NCI-H2029 treated with DMSO at 0.1 percent for 48 hours (cell line): ENCODE measurements around the gene FCGR3B.
"Not testable (repeated sequence)": the region's sequence is repeated elsewhere in the genome, so short reads cannot be mapped to it uniquely, and the experiment has no call there.

ENCODE experiments used
- DNase-seq: peaks from one replicate; lab custom pipeline; 2025; lab: John Stamatoyannopoulos, UW

The FCGR3B gene

GRCh38 chr1:161631076-161631475 is at the start of gene FCGR3B:
Gene FCGR3B (minus strand): TSS chr1:161631176. CDS start chr1:161631094, 82 bp downstream.
- no peak for DNase-seq

DNA sequence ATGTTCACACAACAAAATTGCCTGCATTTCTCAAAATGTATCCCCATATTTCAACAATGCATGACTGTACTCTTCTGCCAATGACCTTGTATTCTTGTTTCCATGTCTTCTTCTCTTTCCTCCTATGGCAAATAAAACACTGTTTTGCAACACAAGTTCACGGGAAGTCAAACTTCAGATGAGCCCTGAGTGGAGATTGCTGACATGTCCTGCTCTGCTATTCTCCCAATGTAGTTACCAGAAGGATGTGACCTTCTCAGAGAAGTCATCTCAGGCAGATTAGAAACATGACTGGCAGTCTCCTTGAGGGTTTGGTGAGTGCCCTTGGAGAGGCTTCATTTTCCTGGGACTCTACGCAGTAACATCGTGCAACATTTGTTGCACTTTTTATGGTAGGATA is 47.5 kb upstream of the FCGR3B start:
- DNase-seq = no peak

- no peak for DNase-seq
Observed at GRCh38 chr1:161676958-161677689, 46.1 kb upstream of the FCGR3B start.

- DNase-seq = no peak
Observed at GRCh38 chr1:161676441-161676840, 45.5 kb upstream of the FCGR3B start.

- DNase-seq = not testable (repeated sequence)
Observed at GRCh38 chr1:161674908-161675307, 43.9 kb upstream of the FCGR3B start.

- not testable (repeated sequence) for DNase-seq
Observed at GRCh38 chr1:161674447-161674846, 43.5 kb upstream of the FCGR3B start.

DNA sequence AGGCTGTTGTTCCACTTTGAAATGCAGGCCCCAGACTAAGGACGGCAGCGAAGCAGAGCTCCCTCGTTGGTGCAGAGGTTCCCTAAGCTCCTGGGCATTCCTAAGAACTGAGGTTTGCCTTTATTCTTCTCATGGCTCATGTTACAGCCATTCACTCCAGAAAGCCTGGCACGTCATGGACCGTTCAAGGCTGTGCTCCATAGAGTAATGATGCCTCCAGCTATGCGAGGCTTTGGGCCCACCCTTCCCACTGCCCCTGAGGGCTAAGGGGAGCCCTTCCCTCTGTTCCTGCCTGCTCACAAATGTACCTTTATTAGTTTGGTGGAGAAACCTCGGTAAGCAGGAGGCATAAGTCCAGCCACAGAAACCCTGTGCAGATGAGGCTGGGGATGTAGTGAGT is 42.5 kb upstream of the FCGR3B start:
- DNase-seq = not testable (repeated sequence)

DNA sequence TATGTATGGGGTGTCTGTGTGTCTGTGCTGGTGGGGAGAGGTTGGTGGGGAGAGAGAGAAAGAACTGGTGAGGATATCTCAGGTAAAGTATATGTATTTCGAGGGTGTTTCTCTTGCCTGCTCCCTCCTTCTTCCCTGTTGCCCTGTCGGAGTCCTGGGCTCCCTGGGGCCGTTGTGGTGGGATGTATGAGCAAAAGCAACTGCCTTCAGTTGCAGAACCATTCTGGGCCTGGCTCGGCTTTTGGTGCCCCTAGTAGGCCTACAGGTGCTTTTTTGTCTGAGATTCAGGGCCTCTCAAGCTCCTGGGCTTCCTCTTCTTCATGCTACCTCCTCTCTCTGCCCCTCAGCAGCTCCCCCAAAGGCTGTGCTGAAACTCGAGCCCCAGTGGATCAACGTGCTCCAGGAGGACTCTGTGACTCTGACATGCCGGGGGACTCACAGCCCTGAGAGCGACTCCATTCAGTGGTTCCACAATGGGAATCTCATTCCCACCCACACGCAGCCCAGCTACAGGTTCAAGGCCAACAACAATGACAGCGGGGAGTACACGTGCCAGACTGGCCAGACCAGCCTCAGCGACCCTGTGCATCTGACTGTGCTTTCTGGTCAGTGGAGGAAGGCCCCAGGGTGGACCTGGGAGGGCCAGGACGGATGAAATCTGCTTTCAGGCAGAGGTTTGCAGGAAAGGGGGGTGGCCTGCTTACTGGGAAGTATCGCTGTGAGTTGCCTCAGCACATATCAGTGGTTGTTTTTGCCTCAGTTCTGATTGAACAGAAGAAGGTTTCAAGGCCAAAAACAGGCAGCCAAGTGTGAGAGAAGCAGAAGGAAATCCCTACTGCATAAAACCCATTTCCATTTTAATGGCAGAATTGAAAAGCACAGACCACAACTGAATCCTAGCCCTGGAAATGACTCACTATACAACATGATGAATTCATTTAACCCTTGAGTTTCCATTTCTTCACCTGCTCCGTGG is 40.4 kb upstream of the FCGR3B start:
- DNase-seq = not testable (repeated sequence)

DNA sequence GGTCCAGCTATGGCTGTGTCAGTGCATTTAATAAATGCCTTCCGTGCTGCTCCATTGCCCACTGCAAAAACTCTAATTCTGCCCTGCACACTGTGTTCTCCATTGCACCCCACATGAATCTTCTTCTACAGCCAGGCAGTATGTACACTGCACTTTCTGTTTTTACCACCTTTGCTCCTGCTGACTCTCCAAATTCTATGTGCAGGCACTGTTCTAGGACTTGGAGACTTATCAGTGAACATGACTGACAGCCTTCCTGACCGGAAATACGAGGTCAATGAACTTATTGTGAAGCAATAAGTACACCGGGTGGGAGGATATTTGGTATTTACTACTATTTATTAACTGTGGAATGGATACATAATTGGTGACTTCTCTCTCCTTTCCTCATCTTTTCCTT is 33.7 kb upstream of the FCGR3B start:
- not testable (repeated sequence) for DNase-seq

DNA sequence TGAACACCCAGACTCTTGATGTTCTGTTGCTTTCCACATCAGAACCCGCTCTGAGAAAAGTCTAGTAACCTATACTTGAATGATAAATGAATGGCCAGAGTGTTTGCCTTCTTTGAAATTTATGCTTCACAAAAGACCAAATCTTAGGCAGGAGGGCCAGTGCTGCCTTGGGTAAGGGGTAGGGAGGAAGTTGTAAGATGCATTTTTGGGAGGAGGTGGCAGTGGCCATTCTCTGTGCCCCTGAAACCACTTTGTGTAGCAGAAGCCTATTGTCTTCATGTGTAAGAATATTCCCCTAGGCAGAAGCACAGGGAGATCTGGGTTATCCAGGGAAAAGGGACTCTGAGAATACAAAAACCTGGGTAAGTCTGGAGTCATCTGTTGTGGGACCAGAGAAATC is 32.6 kb upstream of the FCGR3B start:
- DNase-seq = not testable (repeated sequence)

- DNase-seq = not testable (repeated sequence)
Observed at GRCh38 chr1:161662684-161663339, 31.8 kb upstream of the FCGR3B start, which contains the start of gene FCGR2B. Gene FCGR2B (plus strand): TSS chr1:161663143. CDS start chr1:161663242, 99 bp downstream.

DNA sequence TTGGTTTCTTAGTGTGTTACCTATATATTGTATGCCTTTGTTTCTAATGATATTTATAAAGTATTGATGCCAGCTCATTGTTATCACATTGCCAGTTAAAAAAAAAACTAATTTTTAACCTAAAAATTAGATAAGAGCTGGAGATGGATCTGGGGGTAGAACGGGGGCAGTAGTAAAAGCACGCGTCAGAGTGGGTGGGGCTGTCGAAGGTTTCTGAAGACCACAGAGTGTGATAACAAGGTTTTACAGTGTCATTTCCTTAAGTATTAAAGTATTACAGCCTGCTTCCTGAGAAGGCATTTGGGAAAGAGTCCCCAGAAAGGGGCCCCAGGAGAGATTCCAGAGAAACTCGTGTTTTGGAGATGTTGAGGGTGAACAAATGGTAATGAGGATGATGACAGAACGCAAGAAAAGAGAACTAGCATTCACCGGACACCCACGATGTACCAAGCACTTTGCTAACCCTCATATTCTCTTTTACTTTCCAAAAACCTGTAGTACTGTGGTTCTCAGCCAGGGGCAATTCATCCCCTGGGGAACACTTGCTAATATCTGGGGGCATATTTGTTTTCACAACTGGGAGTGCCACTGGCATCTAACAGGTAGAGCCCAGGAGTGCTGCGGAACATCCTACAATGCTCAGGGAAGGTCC is 30.8 kb upstream of the FCGR3B start:
- DNase-seq = not testable (repeated sequence)

DNA sequence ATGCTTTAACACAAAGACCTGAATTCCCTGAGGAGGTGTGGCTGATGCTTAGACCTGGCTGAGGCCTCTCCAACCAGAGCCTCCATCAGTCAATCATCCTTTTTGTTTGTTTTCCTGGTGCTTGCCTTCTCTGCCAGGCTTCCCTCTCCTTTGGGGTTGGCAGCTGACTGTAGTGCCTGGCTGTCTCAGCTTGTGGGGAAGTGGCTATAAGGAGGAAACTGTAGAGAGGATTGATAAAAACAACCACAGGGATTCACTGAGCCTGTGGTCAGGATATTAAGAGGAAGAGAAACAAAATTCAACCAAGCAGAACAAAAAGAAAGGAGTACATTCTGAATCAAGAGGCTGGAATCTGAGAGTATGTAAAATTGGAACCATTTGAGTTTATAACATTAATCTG is 27.5 kb upstream of the FCGR3B start:
- not testable (repeated sequence) for DNase-seq

GRCh38 chr1:161653971-161654370 is 23.0 kb upstream of the FCGR3B start:
- not testable (repeated sequence) for DNase-seq

GRCh38 chr1:161653541-161653940 is 22.6 kb upstream of the FCGR3B start:
- DNase-seq = not testable (repeated sequence)

DNA sequence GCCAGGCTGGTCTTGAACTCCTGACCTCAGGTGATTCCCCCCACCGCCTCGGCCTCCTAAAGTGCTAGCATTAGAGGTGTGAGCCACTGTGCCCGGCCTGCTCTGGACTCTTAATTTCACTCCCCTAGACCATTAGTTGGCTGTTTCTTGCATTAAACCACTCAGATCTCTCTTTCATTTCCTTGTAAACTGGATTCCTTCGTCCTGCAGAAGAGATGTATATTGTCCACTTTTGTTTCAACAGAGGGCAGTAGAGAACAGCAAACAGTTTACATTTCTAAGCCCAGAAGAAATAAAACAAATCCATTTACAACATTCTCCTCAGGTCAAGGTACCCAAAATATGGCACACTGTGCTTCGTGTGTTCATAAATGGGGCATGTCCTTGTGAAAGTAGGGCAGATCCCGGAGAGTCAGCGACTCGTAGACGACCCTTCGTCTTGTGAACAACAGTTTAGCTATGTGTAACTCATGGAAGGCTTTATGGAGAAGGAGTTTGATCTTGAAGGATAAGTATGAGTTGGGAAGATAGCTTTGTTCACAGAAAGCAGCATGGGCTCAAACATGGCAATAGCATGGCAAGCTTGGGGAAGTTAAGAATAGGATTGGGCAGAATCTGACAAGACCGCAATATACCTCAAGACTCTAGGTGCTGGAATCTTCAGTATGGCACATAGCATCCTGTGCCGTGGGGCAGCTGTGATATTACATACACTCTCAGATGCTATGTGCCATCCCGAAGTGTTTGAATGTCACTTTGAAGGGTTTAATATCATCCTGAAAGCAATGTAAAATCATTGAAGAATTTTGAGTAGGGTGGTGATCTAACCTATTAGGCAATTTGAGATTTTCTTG is 16.8 kb upstream of the FCGR3B start:
- peak; percentile 2 for DNase-seq

DNA sequence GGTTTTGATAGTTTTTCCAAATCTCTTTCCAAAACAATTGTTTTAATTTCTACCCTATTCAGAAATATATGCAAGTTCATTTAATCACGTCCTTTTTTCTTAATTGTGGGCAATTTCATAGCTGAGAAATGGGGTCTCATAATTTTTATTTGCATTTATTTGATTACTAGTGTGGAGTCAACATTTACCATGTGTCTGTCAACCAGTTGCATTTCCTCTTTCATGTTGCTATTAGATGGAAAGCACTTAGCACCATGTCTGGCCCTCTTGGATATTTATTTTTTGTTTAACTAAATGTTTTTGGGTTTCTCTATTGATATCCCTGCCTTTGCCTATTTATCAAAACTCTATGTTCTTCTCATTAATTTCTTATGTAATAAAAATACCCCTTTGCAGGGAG is 13.9 kb upstream of the FCGR3B start:
- DNase-seq = not testable (repeated sequence)

- DNase-seq = not testable (repeated sequence)
Observed at GRCh38 chr1:161643481-161644208, 12.7 kb upstream of the FCGR3B start.

DNA sequence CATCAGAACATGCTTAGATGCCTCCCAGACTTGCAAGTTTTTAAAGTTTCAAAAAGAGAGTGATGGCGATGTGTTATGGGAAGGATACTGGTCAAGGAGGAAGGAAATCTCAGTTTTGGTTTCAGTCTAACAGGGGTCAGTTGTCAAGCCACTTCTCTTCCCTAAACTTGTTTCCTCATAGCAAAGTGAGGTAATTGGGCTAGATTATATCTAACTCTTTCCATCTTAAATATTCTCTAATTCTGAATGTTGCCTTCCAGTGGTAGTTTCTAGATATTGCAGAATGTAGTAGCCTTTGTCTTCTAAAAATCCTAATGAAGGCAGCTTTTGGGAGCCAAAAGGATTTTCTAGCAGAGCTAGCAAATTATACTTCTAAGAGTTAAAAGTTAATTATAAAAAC is 11.7 kb upstream of the FCGR3B start:
- DNase-seq = not testable (repeated sequence)

GRCh38 chr1:161639203-161639602 is 8.2 kb upstream of the FCGR3B start:
- not testable (repeated sequence) for DNase-seq
